Type B pancreatic cell (in vitro differentiated cells): ENCODE measurements around the gene RDH12. TPM values are rescaled to one million over a fixed set of nuclear protein-coding genes. Genes with fewer than 3 reads are reported as not detected.

Experiments
- DNase-seq: peaks from one replicate; pipeline ENCODE4 v3.0.0; 2021; ENCODE audit warnings: mixed read lengths; ENCODE audit not compliant: unreplicated experiment; ENCODE audit errors: extremely low spot score
- H3K27ac Mint-ChIP-seq: 2 replicates; pipeline ENCODE4 v1.8.0; 2021; ENCODE audit warnings: mild to moderate bottlenecking, mixed read lengths
- H3K27me3 Mint-ChIP-seq: 2 replicates; pipeline ENCODE4 v1.8.0; 2021; ENCODE audit warnings: mixed read lengths
- H3K36me3 Mint-ChIP-seq: 2 replicates; pipeline ENCODE4 v1.8.0; 2021; ENCODE audit warnings: mixed read lengths
- H3K4me1 Mint-ChIP-seq: one replicate; pipeline ENCODE4 v1.8.0; 2021; ENCODE audit warnings: mixed read lengths; ENCODE audit not compliant: unreplicated experiment
- H3K4me3 Mint-ChIP-seq: 2 replicates; pipeline ENCODE4 v1.8.0; 2021; ENCODE audit warnings: mild to moderate bottlenecking, mixed read lengths
- H3K9me3 Mint-ChIP-seq: 2 replicates; pipeline ENCODE4 v1.8.0; 2021; ENCODE audit warnings: mixed read lengths
- CTCF ChIP-seq: fragments of 200-600 bp; sonication (generic); conservative IDR thresholded peaks from 2 replicates; pipeline ENCODE4 v1.5.0; 2021; ENCODE audit warnings: antibody characterized with exemption, mild to moderate bottlenecking
- total RNA-seq: library from RNA; stranded (reverse); gene quantifications from 2 replicates; pipeline ENCODE4 v1.2.1, GENCODE V29; 2021; ENCODE audit warnings: low replicate concordance

RDH12 gene
- total RNA-seq, 1 donor from 2014 or later, result 2.6 TPM

- no peak for DNase-seq
- no peaks in the 10 kb centered on the region for H3K4me1 Mint-ChIP-seq
Observed at GRCh38 chr14:67719866-67720265, 18.2 kb downstream of the RDH12 start.

GRCh38 chr14:67721875-67722274, 20.2 kb downstream of the RDH12 start:
- Mint-ChIP-seq H3K27me3 (peaks cover 30% of the 10 kb centered on the region), H3K9me3 (no peaks in the 10 kb centered on the region), H3K36me3 (no peaks in the 10 kb centered on the region), H3K4me3 (no peak overlapping the region), H3K4me1 (no peaks in the 10 kb centered on the region), H3K27ac (no peak overlapping the region)
- no peak for DNase-seq
- no peak for TF ChIP-seq CTCF

More at GRCh38 chr14:67719866-67720265, 18.2 kb downstream of the RDH12 start:
- no peaks in the 10 kb centered on the region for H3K36me3 Mint-ChIP-seq
- H3K9me3 Mint-ChIP-seq, result no peaks in the 10 kb centered on the region
- H3K27ac Mint-ChIP-seq, result no peak overlapping the region
- TF ChIP-seq CTCF, result no peak
- peaks cover 27% of the 10 kb centered on the region for H3K27me3 Mint-ChIP-seq
- no peak overlapping the region for H3K4me3 Mint-ChIP-seq

GRCh38 chr14:67722293-67722692, 20.6 kb downstream of the RDH12 start:
- DNase-seq, result no peak
- no peaks in the 10 kb centered on the region for H3K4me1 Mint-ChIP-seq
- no peaks in the 10 kb centered on the region for H3K36me3 Mint-ChIP-seq
- peaks cover 30% of the 10 kb centered on the region for H3K27me3 Mint-ChIP-seq
- no peak overlapping the region for H3K4me3 Mint-ChIP-seq
- H3K9me3 Mint-ChIP-seq, result no peaks in the 10 kb centered on the region
- H3K27ac Mint-ChIP-seq, result no peak overlapping the region
- no peak for TF ChIP-seq CTCF

- H3K36me3 Mint-ChIP-seq, result no peaks in the 10 kb centered on the region
- TF ChIP-seq CTCF, result no peak
- no peaks in the 10 kb centered on the region for H3K9me3 Mint-ChIP-seq
- peaks cover 7% of the 10 kb centered on the region for H3K4me1 Mint-ChIP-seq
- no peak overlapping the region for H3K27ac Mint-ChIP-seq
- H3K4me3 Mint-ChIP-seq, result no peak overlapping the region
- DNase-seq, result no peak
- peaks cover 40% of the 10 kb centered on the region for H3K27me3 Mint-ChIP-seq
Observed at GRCh38 chr14:67725171-67725570, 23.5 kb downstream of the RDH12 start.

GRCh38 chr14:67727361-67727760, 25.7 kb downstream of the RDH12 start:
- no peak overlapping the region for H3K27ac Mint-ChIP-seq
- peaks cover 7% of the 10 kb centered on the region for H3K4me1 Mint-ChIP-seq
- TF ChIP-seq CTCF, result no peak
- no peaks in the 10 kb centered on the region for H3K36me3 Mint-ChIP-seq
- H3K27me3 Mint-ChIP-seq, result peaks cover 30% of the 10 kb centered on the region
- no peak for DNase-seq
- no peak overlapping the region for H3K4me3 Mint-ChIP-seq
- H3K9me3 Mint-ChIP-seq, result no peaks in the 10 kb centered on the region

- H3K4me3 Mint-ChIP-seq, result no peak overlapping the region
- no peaks in the 10 kb centered on the region for H3K36me3 Mint-ChIP-seq
- peaks cover 7% of the 10 kb centered on the region for H3K4me1 Mint-ChIP-seq
- H3K27me3 Mint-ChIP-seq, result peaks cover 25% of the 10 kb centered on the region
- no peak for TF ChIP-seq CTCF
- no peak overlapping the region for H3K27ac Mint-ChIP-seq
- H3K9me3 Mint-ChIP-seq, result no peaks in the 10 kb centered on the region
- no peak for DNase-seq
Observed at GRCh38 chr14:67728258-67728657, 26.6 kb downstream of the RDH12 start.
